ENCODE measurements around the gene MORN1.

The MORN1 gene

GRCh38 chr1:2400950-2401649 is 9.7 kb upstream of the MORN1 start:
- no peak overlapping the region for H3K4me3 ChIP-seq (ENCODE audit: low read depth, low read length)
- H3K9ac ChIP-seq: no peak overlapping the region
- no peak overlapping the region for H3K4me2 ChIP-seq (ENCODE audit: low read length)
- no peaks in the 10 kb centered on the region for H3K27me3 ChIP-seq (ENCODE audit: control insufficient read depth, insufficient read depth, low read length)
- H3K36me3 ChIP-seq (ENCODE audit: control insufficient read depth, insufficient read depth, low read length): no peaks in the 10 kb centered on the region
- no peak overlapping the region for H3K27ac ChIP-seq
- H3K4me1 ChIP-seq: no peaks in the 10 kb centered on the region
- no peak for TF ChIP-seq CTCF (IDR thresholded peaks at IDR 0.05)
- H2AFZ ChIP-seq: no peak overlapping the region
- no peaks in the 10 kb centered on the region for H3K9me3 ChIP-seq (ENCODE audit: control insufficient read depth, low read length)
- no peaks in the 10 kb centered on the region for H3K79me2 ChIP-seq

GRCh38 chr1:2400576-2400909 is 9.2 kb upstream of the MORN1 start:
- H3K4me3 ChIP-seq (ENCODE audit: low read depth, low read length): no peak overlapping the region
- H3K27me3 ChIP-seq (ENCODE audit: control insufficient read depth, insufficient read depth, low read length): no peaks in the 10 kb centered on the region
- H2AFZ ChIP-seq: no peak overlapping the region
- no peak overlapping the region for H3K4me2 ChIP-seq (ENCODE audit: low read length)
- no peaks in the 10 kb centered on the region for H3K9me3 ChIP-seq (ENCODE audit: control insufficient read depth, low read length)
- no peak overlapping the region for H3K27ac ChIP-seq
- no peak for TF ChIP-seq CTCF (IDR thresholded peaks at IDR 0.05)
- no peak overlapping the region for H3K9ac ChIP-seq
- no peaks in the 10 kb centered on the region for H3K4me1 ChIP-seq
- H3K79me2 ChIP-seq: no peaks in the 10 kb centered on the region
- no peaks in the 10 kb centered on the region for H3K36me3 ChIP-seq (ENCODE audit: control insufficient read depth, insufficient read depth, low read length)

- H3K9ac ChIP-seq: no peak overlapping the region
- no peaks in the 10 kb centered on the region for H3K36me3 ChIP-seq (ENCODE audit: control insufficient read depth, insufficient read depth, low read length)
- H3K4me2 ChIP-seq (ENCODE audit: low read length): no peak overlapping the region
- no peak overlapping the region for H3K4me3 ChIP-seq (ENCODE audit: low read depth, low read length)
- H3K27ac ChIP-seq: no peak overlapping the region
- no peaks in the 10 kb centered on the region for H3K4me1 ChIP-seq
- H2AFZ ChIP-seq: no peak overlapping the region
- no peak for TF ChIP-seq CTCF (IDR thresholded peaks at IDR 0.05)
- H3K79me2 ChIP-seq: no peaks in the 10 kb centered on the region
- no peaks in the 10 kb centered on the region for H3K27me3 ChIP-seq (ENCODE audit: control insufficient read depth, insufficient read depth, low read length)
- H3K9me3 ChIP-seq (ENCODE audit: control insufficient read depth, low read length): no peaks in the 10 kb centered on the region
Measured at GRCh38 chr1:2399890-2400575, 8.7 kb upstream of the MORN1 start.

- Histone ChIP-seq H3K79me2 (peaks cover 5% of the 10 kb centered on the region), H3K9ac (no peak overlapping the region), H2AFZ (no peak overlapping the region), H3K4me1 (no peaks in the 10 kb centered on the region), H3K4me2 (ENCODE audit: low read length) (no peak overlapping the region), H3K27ac (no peak overlapping the region), H3K9me3 (ENCODE audit: control insufficient read depth, low read length) (no peaks in the 10 kb centered on the region), H3K36me3 (ENCODE audit: control insufficient read depth, insufficient read depth, low read length) (no peaks in the 10 kb centered on the region), H3K4me3 (ENCODE audit: low read depth, low read length) (no peak overlapping the region), H3K27me3 (ENCODE audit: control insufficient read depth, insufficient read depth, low read length) (no peaks in the 10 kb centered on the region)
- no peak for TF ChIP-seq CTCF (IDR thresholded peaks at IDR 0.05)
Measured at GRCh38 chr1:2398871-2399270, 7.5 kb upstream of the MORN1 start.

All from parathyroid adenoma (tissue), 2 donors.